Fibroblast of skin of left biceps (primary cell): Measurements from ENCODE around the gene CD69.

Source experiments
- DNase-seq, 2 experiments: peaks; one replicate each; pipeline ENCODE4 v3.0.0-alpha.2; 2013; ENCODE audit warnings: low read depth in 2 of 2

The CD69 gene

DNA sequence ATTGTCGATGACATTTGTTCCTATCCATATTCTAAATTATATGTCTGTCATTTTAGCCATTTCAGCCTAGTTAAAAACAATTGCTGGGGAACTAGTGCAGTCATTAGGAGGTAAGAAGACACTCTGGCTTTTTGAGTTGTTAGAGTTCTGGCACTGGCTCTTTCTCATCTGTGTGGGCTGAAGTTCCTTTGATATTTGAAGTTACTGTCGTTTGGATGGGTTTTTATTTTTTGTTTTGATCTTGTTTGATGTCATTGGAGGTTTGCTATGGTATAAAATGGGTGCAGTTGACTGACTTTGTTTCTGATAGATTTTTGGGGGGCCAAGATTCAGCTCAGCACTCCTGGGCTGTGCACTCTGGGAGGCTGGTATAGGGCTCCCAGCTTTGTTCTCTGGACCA, 20.7 kb upstream of the CD69 start:
- DNase-seq: no peak

DNA sequence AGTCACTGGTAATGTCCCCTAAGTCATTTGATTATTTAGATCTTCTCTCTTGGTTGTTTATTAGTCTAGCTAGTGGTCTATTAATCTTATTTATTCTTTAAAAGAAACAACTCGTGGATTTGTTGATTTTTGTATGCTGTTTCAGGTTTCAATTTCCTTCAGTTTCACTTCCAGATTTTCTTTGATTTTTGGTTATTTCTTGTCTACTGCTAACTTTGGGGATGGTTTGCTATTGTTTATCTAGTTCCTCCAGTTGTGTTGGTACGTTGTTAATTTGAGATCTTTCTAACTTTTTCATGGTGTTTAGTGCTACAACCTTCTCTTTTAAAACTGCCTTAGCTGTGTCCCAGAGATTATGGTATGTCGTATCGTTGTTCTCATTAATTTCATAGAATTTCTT, 18.5 kb upstream of the CD69 start:
- no peak for DNase-seq

DNA sequence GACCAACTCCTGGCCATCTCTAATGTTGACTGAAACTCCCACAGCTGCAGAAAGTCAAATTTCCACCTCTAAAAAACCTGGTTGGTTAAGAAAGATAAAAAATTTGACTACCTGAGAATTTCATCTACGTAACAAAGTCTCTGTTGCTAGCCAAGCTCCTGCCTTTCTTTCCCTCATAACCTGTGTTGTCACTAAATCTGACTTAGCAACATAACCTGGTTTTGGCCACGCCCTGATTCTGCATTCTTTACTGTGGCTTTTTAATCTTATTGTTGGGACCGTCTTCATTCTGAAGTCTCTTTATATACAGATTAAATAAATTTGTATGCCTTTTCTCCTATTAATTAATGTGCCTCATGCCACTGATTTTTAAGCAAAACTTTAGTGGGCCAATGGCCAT, 16.1 kb upstream of the CD69 start:
- DNase-seq: no peak

DNA sequence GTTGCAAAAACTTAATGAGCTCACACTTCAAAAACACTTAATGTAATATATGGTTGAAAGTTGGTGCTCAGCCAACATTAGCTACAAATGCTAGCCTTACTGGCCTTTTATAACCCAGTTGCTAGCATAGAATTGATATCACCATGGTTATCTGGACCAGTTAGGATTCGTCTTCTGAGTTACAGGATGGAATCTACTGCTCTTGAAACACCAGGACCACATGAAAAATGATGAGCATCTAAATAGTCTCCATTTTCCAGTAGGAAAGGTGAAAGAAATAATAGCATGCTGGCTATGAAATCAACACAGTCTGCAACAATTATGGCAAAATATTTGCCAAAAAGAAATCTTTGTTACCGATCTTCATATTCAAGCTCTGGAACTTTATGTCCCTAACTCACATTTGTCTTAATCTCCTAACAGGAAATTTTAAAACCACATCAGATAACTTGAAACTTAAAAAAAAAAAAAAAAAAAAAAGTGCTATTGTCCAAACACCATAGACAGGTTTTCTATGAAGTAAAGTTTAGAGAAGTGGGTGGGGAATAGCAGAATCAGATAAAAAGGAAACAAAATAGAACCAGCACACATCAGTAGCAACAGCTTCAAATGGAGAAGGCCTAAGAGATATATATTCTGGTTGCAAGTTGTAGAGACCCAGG, 12.6 kb upstream of the CD69 start:
- no peak for DNase-seq

DNA sequence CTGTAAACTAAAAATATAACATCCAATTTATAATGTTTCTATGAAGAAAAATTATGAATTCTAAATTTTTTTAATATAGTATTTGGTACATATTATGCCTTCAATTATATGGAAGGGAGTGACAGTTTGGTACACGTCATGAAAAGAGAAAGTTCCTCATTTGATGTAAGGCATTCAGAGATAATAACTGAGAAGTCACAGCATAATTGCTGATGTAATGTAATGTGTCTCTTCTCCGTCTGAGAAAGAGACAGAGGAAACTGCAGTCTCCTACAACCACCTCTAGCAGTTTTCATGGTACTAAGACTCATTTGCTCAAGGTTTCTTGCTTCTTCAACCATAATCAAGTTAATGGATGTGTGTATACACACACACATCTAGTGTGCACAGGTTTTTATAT, 2.3 kb upstream of the CD69 start:
- DNase-seq: no peak

DNA sequence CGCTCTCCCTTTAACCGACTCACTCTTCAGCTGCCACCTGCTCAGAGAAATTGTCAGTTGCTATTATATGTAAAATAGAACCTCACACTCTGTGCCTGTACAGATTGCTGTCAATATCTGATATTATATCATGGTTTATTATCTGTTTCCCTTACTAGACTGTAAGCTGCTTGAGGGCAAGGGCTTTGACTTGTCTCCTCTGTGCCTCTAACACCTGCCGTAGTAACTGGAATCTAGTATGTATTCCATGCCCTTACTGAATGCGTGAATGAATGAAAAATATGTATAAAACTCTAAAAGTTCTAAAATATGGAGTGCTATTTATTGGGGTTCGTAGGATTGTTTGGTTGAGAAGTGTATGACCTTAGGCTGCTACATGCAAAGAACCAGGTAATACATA, 1.7 kb upstream of the CD69 start:
- no peak for DNase-seq

DNA sequence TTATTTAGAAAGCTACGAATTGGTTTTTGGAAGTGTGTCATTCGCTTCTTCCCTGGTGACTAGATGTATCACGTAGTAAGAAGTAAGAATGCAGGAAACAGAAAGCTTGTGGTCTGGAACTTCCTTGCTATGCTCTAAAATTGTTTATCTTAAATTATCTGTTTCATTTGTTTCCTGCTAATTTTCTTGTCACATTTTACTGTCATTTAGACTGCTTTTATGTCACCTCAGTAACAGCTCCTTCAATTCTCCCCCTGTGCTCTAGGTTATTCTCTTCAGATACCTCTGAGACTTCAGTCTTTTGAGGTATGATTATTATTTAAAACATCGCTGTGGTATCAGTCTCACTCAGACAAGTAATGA, 699 bp upstream of the CD69 start:
- no peak for DNase-seq

DNA sequence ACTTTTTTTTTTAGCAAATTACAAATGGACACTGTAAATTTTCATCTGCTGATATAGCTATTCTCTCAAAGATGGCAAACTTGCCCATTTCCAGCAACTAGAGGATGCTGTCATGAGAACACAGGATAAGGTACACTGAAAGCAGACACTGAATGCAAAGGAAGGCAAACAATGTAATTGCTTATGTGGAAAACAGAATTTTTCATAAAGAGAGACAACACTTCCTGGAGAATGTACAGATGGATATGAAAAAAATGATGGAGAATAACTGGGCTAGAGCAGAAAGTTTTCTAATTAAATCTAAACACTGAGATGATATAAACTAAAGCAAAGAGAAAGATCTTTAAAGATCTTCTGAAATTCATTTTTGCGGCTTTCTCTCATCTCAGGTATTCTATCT, 581 bp downstream of the CD69 start:
- DNase-seq: no peak

DNA sequence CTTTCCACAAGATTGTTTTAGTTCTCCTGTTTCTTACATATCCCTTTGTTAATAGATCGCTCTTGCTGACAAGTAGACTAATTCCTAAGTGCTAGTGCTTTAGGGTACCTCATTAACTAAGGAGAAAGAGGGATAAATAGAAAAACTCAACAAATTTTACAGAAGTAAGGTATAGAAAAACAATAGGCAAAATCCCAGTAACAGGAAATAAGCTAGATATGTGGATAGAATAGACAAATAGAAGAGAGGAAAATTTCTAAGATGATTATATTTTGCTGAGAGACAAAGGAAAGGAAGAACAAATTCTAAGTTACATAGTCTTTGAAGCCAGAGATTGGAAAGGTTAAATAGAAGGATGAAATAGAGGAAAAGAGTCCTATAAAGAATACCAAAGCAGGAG, 1.0 kb downstream of the CD69 start:
- DNase-seq: no peak

DNA sequence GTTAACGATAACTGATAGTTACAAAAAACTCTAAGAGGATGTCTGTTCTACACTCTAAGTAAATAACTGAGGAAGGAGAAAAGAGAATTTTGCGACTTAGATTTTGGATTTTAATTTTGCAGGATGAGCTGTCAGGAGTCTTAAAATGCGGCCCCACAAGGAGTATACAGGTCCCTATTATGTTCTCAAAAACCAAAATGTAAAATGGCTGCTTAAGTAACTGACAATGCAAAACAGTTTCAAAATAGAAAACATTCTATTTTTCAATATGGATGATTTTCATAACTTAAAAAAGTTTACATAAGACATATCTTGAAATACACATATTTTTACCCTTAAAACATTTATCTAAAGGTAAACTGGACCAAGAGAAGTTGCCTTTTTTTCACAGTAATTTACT, 2.6 kb downstream of the CD69 start:
- no peak for DNase-seq

DNA sequence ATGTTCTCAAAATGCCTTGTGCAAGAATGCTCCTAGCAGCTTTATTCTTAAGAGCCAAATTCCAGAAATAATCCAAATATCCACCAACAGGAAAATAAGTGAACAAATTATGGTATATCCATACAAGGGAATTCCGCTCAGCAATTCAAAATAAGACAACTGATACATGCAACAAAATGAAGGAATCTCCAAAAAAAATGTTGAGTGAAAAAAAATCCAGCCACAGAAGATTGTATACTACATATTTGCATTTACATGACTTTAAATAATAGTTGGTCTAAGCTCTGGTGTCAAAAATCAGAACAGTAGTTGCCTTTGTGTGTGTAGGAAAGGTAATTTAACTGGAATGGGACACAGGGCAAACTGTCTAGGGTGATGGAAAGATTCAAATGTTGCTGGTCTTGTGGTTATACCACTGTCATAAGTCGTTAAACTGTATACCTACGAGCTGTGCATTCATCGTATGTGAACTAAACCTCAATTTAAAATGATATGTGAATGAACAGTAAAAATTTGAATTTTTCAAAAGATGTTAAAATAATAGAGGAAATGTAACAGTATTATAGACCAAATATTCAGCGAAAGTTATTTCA, 3.2 kb downstream of the CD69 start:
- no peak for DNase-seq

DNA sequence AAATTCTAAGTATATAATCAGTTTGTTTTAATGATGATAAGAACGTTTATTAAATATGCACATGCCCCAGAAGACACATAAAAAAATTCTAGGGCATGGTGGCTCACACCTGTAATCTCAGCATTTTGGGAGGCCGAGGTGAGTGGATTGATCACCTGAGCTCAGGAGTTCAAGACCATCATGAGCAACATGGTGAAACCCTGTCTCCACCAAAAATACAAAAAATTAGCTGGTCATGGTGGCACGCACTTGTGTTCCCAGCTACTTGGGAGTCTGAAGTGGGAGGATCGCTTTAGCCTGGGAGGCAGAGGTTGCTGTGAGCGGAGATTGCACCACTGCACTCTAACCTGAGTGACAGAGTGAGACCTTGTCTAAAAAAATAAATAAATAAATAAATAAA, 4.0 kb downstream of the CD69 start:
- no peak for DNase-seq

DNA sequence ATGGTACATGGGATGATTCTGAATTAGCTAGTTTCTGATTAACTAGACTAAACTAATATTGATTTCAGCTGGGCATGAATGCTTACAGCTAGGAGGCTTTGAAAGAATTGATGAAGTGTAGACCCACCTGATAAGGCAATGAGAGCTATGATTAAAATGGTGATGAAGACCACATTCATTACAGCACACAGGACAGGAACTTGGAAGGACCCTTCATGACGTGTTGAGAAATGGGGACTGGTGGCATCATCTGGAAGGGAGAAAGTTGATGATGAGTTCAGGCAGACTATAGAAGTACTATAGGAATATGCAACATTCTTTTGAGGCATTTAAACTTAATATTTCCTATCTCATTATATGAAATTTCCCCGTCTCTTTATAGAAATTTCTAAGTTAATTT, 4.5 kb downstream of the CD69 start:
- DNase-seq: no peak

DNA sequence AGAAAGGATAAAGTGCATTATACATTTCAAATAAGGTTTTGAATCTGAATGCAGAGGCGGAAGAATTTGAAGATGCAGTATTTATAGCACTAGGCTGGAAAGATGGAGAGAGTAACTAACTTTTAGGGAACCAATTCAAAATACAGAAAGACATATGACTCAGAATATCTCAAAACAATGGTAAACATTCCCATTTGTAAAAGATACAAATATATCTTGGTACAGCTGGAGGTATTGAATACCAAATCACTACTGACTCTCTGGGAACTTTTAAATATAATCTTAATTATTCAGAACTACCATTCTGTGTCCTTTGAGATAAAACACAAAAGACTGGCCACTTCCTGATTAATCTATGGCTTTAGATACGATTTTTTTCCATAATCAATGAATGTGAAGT, 5.1 kb downstream of the CD69 start:
- DNase-seq: no peak

DNA sequence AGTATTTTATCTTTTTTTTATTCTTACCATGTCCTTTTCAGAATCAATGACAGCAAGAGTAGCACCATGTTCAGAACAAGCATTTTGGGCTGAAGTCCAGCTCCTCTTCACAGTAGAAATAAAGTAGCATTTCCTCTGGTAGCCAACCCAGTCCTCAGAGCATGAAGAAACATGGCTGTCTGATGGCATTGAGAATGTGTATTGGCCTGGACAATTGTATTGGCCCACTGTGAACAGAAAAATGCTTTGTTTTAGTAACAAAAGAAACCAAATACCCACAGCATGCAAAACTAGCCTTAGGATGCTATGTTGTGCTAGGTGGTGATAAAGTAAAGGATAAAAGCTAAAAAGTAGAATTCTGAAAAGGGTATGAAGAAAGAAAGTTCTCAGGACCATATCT, 5.7 kb downstream of the CD69 start:
- no peak for DNase-seq

DNA sequence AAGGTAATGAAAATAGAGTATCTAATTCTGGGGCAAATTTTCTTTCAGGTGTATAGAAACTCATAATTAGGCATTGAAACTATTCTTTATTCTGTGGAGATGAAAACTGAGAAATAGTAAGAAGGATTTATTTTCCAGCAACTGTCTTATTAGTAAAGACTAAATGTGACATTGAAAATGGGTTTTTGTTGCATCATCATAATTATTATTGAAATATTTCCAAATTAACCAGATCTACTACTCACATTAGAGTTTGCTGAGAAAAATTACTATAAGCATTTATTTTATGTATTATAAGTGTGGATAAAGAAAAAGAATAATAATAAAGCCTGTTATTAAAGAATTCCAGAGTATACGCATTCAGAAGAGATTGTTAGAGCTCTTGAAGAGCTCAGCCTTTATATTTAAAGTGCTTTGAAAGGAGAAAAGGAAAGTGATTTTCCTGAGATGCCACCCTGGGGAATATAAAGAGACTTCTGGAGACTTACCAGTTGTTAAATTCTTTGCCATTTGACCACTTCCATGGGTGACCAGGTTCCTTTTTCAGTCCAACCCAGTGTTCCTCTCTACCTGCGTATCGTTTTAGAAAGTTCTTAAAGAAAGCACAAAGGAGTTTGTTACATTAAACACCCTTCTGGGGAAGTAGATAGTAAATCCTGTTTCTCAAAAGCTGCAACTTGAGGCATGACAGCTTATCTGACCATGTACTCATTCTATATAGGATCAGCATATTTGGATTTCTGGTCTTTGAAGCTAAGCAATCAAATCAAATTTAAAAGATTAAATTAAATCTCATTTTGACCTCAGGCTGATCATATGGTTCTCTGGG, 6.4 kb downstream of the CD69 start:
- DNase-seq: no peak

DNA sequence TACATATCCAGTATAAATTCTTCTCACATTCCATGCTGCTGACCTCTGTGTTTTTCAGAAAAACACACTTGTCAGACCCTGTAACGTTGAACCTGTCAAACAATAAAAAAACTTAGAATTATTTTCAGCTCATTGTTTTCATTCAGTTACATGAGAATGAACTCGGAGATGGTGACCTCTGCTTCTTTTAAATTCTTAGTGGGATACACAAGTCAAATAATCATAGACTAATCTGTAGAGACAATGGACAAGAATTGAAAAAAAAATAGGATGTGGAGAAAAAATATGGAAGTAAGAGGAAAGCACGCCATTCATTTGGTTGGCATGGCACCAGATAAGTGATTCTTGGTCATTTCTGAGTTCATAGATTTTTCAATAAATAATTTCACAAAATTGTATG, 7.2 kb downstream of the CD69 start:
- no peak for DNase-seq

DNA sequence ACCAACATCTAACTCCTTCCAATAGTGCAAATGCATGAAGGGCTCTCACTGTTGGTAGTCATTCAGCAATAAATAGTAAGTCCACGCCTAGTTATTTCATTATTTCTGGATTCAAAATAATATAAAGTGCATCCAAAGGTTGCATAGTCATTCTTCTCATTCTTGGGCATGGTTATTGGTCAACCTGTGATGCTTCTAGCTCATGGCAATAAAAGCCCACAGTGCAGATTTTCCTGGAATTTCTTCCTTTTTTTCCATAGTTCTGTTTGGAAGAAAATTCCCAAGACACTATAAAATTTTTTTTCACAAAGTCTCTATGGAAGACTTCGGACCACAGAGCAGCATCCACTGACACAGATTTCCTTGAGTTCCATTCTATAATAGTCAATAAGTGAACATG, 7.6 kb downstream of the CD69 start:
- DNase-seq: no peak

DNA sequence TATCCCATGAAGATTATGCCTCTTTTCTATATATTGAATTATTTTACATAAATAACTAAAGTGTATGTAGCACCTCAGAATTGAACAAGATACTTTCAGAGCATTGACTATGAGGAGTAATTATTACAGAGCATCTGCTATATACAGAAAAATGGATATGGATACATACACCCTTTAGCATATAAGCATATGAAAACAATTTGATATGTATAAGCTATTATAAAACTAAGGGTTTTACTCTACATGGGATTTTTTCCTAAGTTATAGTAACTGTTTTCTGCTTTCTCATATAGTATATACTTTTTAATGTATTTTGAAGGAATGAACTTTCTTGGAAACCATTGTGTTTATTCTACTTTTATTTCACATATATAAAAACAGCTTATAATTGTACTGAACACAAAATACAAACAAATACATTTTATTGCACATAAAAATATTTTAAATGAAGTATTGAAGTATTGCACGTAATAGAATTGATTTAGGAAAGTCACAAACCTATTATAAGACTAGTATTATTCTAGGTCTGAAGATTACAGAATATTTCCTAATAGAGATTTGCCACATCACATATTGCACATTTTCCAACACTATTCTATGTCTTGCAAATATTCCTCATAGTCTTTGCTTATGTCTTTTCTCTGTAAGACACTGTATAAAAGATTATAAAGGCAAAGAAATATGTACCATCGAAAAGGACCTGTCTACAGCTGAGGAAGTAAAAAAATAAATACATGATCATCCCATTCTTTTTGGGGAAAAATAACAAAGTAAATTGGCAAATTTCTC, 8.4 kb downstream of the CD69 start:
- no peak for DNase-seq

DNA sequence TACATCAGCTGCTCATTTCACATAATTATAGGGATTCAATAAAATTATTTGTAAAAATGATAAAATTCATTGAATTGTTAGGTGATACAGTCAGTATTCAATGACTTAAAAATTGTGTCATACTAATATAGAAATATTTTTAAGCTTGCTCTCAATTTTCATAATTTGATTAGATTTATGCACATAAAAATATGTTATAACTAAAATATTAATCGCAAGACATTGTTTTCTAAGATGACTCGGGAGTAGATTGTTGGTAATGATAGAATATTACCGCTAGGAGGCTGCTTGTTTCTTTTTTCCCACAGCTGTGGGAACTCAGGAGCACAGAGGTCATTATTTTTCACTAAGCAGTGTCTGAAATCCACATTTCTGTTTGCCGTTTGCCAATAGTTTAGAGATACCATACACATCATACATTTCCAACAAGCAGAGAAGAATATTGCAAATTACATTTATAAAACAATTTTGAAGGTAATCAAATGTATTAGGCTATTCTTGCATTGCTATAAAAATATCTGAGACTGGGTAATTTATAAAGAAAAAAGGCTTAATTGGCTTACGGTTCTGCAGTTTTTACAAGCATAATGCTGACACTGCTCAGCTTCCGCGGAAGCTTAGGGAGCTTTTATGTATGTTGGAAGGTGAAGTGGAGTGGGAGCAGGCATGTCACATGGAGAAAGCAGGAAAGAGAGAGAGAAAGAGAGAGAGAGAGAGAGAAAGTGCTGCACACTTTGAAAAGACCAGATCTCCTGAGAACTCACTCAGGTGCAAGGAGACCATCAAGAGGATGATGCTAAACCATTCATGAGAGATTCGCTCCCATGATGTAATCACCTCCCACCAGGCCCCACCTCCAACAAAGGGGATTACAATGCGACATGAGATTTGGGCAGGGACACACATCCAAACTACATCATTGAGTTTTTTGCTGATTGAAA, 9.2 kb downstream of the CD69 start:
- DNase-seq: no peak
